Prostate gland (tissue), 2 donors: ENCODE results near the gene GPRC6A. TPM values are rescaled to one million over a fixed set of nuclear protein-coding genes. Genes with fewer than 3 reads are reported as not detected.
A peak's percentile ranks its signal among the peaks of the same experiment; 100 is the strongest.

Source experiments
- DNase-seq: peaks from one replicate; pipeline ENCODE4 v3.0.0-alpha.2; 2019; ENCODE audit warnings: low spot score
- H3K27ac ChIP-seq, 2 donors: fragments of 200-600 bp; sonication (generic); 2 replicates each; pipeline ENCODE4 v1.5.1; 2017 to 2019
- H3K27me3 ChIP-seq: fragments of 200-600 bp; sonication (generic); replicated peaks from 2 replicates; pipeline ENCODE4 v1.5.1; 2019; ENCODE audit not compliant: insufficient read depth
- H3K36me3 ChIP-seq, 2 donors: fragments of 200-600 bp; sonication (generic); 1 replicate in 1 of 2; 2 replicates in 1 of 2; pipeline versions ENCODE4 v1.5.1 to v1.8.1; 2017 to 2019
- H3K4me1 ChIP-seq: fragments of 200-600 bp; sonication (generic); replicated peaks from 2 replicates; pipeline ENCODE4 v1.5.1; 2019
- H3K4me3 ChIP-seq, 2 donors: fragments of 200-600 bp; sonication (generic); 2 replicates each; pipeline ENCODE4 v1.5.1; 2017 to 2019
- H3K9me3 ChIP-seq: fragments of 200-600 bp; sonication (generic); 2 replicates; pipeline ENCODE4 v1.5.1; 2017
- CTCF ChIP-seq, 4 experiments: fragments of 200-600 bp in 2 of 4; fragments of 450-650 bp in 2 of 4; sonication (generic) in 2 of 4; IDR thresholded peaks; 1 replicate in 3 of 4; 2 replicates in 1 of 4; pipeline ENCODE4 v1.5.1; 2016 to 2019; ENCODE audit warnings: antibody characterized with exemption in 4 of 4, mild to moderate bottlenecking in 2 of 4, moderate library complexity in 2 of 4
- POLR2A ChIP-seq: fragments of 450-650 bp; IDR thresholded peaks from one replicate; pipeline ENCODE4 v1.6.1; 2016; ENCODE audit warnings: antibody characterized with exemption, mild to moderate bottlenecking
- POLR2AphosphoS5 ChIP-seq: sonication (generic); formaldehyde crosslinking; IDR thresholded peaks from one replicate; pipeline ENCODE4 v1.6.1; 2017; ENCODE audit warnings: antibody characterized with exemption
- WGBS: methylation state at CpG from one replicate; pipeline ENCODE4 v1.1.5; 2018; 5-methylcytosine and 5-hydroxymethylcytosine counted together
- intact Hi-C: fragments of 100-400 bp; cut with DNase I; formaldehyde crosslinking; loops from one replicate; pipeline ENCODE4 v1.14.2; 2022
- total RNA-seq, 2 donors: library from RNA; depleted of rRNA; stranded (reverse); fragments of >200 nt; gene quantifications; one replicate each; pipeline ENCODE4 v1.1.0, GENCODE V29; 2016

The GPRC6A gene
- total RNA-seq, 2 donors from 2014 or later, result 0.18 TPM; not detected in 1

- H3K27ac ChIP-seq, result no peak overlapping the region
- intact Hi-C loops, result no loop called here
- no peak overlapping the region for H3K4me3 ChIP-seq
- no peaks in the 10 kb centered on the region for H3K27me3 ChIP-seq
- 67% methylated on average over 5 of the region's 5 CpGs for WGBS
- H3K4me1 ChIP-seq, result no peaks in the 10 kb centered on the region
- no peak for DNase-seq
- TF ChIP-seq CTCF (IDR thresholded peaks at IDR 0.05) (no peak), POLR2AphosphoS5 (no peak), POLR2A (no peak)
- H3K36me3 ChIP-seq, result no peaks in the 10 kb centered on the region
- no peaks in the 10 kb centered on the region for H3K9me3 ChIP-seq
Measured at GRCh38 chr6:116766506-116767176, 62.2 kb downstream of the GPRC6A start.

- no peak for TF ChIP-seq POLR2A
- TF ChIP-seq CTCF (IDR thresholded peaks at IDR 0.05), result no peak
- no peak for TF ChIP-seq POLR2AphosphoS5
- peak within 1 kb of the TSS; percentile 23 to 32 for H3K27ac ChIP-seq
Measured at GRCh38 chr6:116764961-116765841, 63.7 kb downstream of the GPRC6A start, which contains the start of gene FAM162B. Gene FAM162B, minus strand, starts transcription at chr6:116765719. Its CDS starts 143 bp downstream, at chr6:116765576.

GRCh38 chr6:116764629-116764960 is 64.3 kb downstream of the GPRC6A start:
- intact Hi-C loops, result no loop called here
- TF ChIP-seq POLR2A (no peak), CTCF (IDR thresholded peaks at IDR 0.05) (no peak), POLR2AphosphoS5 (no peak)
- Histone ChIP-seq H3K9me3 (no peaks in the 10 kb centered on the region), H3K27ac (peak overlapping the region in 1 of 2 donors; percentile 32), H3K27me3 (no peaks in the 10 kb centered on the region), H3K4me3 (peak overlapping the region; percentile 34 to 39), H3K4me1 (no peaks in the 10 kb centered on the region), H3K36me3 (no peaks in the 10 kb centered on the region)
- no peak for DNase-seq
- WGBS, result 37% methylated on average over 15 of the region's 19 CpGs

More at GRCh38 chr6:116764961-116765841, 63.7 kb downstream of the GPRC6A start, which contains the start of gene FAM162B:
- under 1% methylated on average over 62 of the region's 89 CpGs for WGBS
- Histone ChIP-seq H3K27me3 (no peaks in the 10 kb centered on the region), H3K4me3 (peak within 1 kb of the TSS; percentile 34 to 39), H3K4me1 (no peaks in the 10 kb centered on the region), H3K9me3 (no peaks in the 10 kb centered on the region), H3K36me3 (no peaks in the 10 kb centered on the region)
- no peak for DNase-seq
- intact Hi-C loops, result no loop called here

GRCh38 chr6:116763906-116764628 is 64.8 kb downstream of the GPRC6A start:
- H3K4me1 ChIP-seq, result no peaks in the 10 kb centered on the region
- no peak overlapping the region for H3K27ac ChIP-seq
- H3K4me3 ChIP-seq, result peak overlapping the region; percentile 34 to 39
- H3K36me3 ChIP-seq, result no peaks in the 10 kb centered on the region
- TF ChIP-seq POLR2A, result no peak
- TF ChIP-seq POLR2AphosphoS5, result no peak
- TF ChIP-seq CTCF (IDR thresholded peaks at IDR 0.05), result no peak
- no peaks in the 10 kb centered on the region for H3K9me3 ChIP-seq
- WGBS, result 79% methylated on average over 11 of the region's 11 CpGs
- H3K27me3 ChIP-seq, result no peaks in the 10 kb centered on the region
- intact Hi-C loops, result no loop called here
- DNase-seq, result no peak
